GM12878 (cell line): ENCODE measurements around the gene PRDM8. TPM values are rescaled to one million over a fixed set of nuclear protein-coding genes. Genes with fewer than 3 reads are reported as not detected.

Source experiments
- BACH1 ChIP-seq: fragments of 450-650 bp; IDR thresholded peaks from 2 replicates; pipeline ENCODE4 v1.6.1; 2017; ENCODE audit warnings: mild to moderate bottlenecking, borderline replicate concordance
- BHLHE40 ChIP-seq, 2 experiments: fragments of 450-650 bp in 1 of 2; IDR thresholded peaks; 2 replicates each; pipeline ENCODE4 v1.6.1; 2011 to 2017; ENCODE audit warnings: low read depth in 2 of 2, borderline replicate concordance in 1 of 2, improper control_type of control experiment in 1 of 2, low read length in 1 of 2, mild to moderate bottlenecking in 1 of 2
- CREB1 ChIP-seq: IDR thresholded peaks from 2 replicates; pipeline ENCODE4 v1.6.1; 2012; ENCODE audit warnings: low read depth, mild to moderate bottlenecking, inconsistent platforms
- E2F8 ChIP-seq: fragments of 450-650 bp; IDR thresholded peaks from 2 replicates; pipeline ENCODE4 v1.6.1; 2018; ENCODE audit warnings: mild to moderate bottlenecking, low read depth, moderate library complexity; ENCODE audit not compliant: partially characterized antibody
- EZH2 ChIP-seq: IDR thresholded peaks from 2 replicates; pipeline ENCODE4 v1.6.1; 2012; ENCODE audit warnings: low read depth, mild to moderate bottlenecking, control low read depth, inconsistent platforms, low read length, borderline replicate concordance; ENCODE audit not compliant: control insufficient read depth
- FOS ChIP-seq: IDR thresholded peaks from 3 replicates; pipeline ENCODE4 v1.6.1; 2011; ENCODE audit warnings: borderline replicate concordance; ENCODE audit not compliant: insufficient read length; ENCODE audit errors: extremely low read depth
- HDAC2 ChIP-seq: fragments of 200-600 bp; sonication (generic); IDR thresholded peaks from 2 replicates; pipeline ENCODE4 v1.6.1; 2017
- MEF2B ChIP-seq: fragments of 450-650 bp; IDR thresholded peaks from 2 replicates; pipeline ENCODE4 v1.6.1; 2018; ENCODE audit warnings: mild to moderate bottlenecking, moderate library complexity; ENCODE audit not compliant: partially characterized antibody, poor library complexity, severe bottlenecking
- MXI1 ChIP-seq: fragments of 150-350 bp; IDR thresholded peaks from 2 replicates; pipeline ENCODE4 v1.6.1; 2011; ENCODE audit warnings: low read depth, mild to moderate bottlenecking, inconsistent platforms, low read length, improper control_type of control experiment
- NR2C2 ChIP-seq: IDR thresholded peaks from 2 replicates; pipeline ENCODE4 v1.6.1; 2011; ENCODE audit warnings: borderline replicate concordance, low read depth; ENCODE audit not compliant: control insufficient read depth, insufficient read length
- RUNX3 ChIP-seq: IDR thresholded peaks from 2 replicates; pipeline ENCODE4 v1.6.1; 2012; ENCODE audit warnings: low read length, inconsistent platforms
- SKIL ChIP-seq: fragments of 450-650 bp; IDR thresholded peaks from 2 replicates; pipeline ENCODE4 v1.6.1; 2017; ENCODE audit warnings: mild to moderate bottlenecking, low read depth, inconsistent platforms; ENCODE audit not compliant: poor library complexity, severe bottlenecking
- SMAD1 ChIP-seq: fragments of 450-650 bp; IDR thresholded peaks from 2 replicates; pipeline ENCODE4 v1.6.1; 2018; ENCODE audit warnings: mild to moderate bottlenecking, low read depth; ENCODE audit not compliant: partially characterized antibody
- SREBF2 ChIP-seq: IDR thresholded peaks from 2 replicates; pipeline ENCODE4 v1.6.1; 2012; ENCODE audit warnings: mild to moderate bottlenecking, low read length
- SUPT20H ChIP-seq: IDR thresholded peaks from 2 replicates; pipeline ENCODE4 v1.6.1; 2011; ENCODE audit warnings: low read depth, mild to moderate bottlenecking, low read length, moderate library complexity, borderline replicate concordance; ENCODE audit not compliant: control insufficient read depth
- TARDBP ChIP-seq: IDR thresholded peaks from 2 replicates; pipeline ENCODE4 v1.6.1; 2016; ENCODE audit warnings: borderline replicate concordance
- TBL1XR1 ChIP-seq: IDR thresholded peaks from 2 replicates; pipeline ENCODE4 v1.6.1; 2012; ENCODE audit warnings: low read depth, low read length, improper control_type of control experiment
- ZSCAN29 ChIP-seq: fragments of 450-650 bp; IDR thresholded peaks from 2 replicates; pipeline ENCODE4 v1.6.1; 2017; ENCODE audit warnings: mild to moderate bottlenecking, moderate library complexity
- polyA plus RNA-seq, 11 experiments: library from polyadenylated mRNA; depleted of rRNA in 4 of 11; unstranded in 6 of 11; stranded (reverse) in 5 of 11; fragments of >200 nt; fragmentation: Nextera tagmentation in 4 of 11; fragmentation: Illumina TruSeq in 1 of 11; extraction: Ambion mirVana in 4 of 11; extraction: Trizol in 1 of 11; gene quantifications; 1 replicate in 1 of 11; 2 replicates in 10 of 11; pipeline versions ENCODE4 v1.2.1 to v1.2.3, GENCODE V29; 2011 to 2016; ENCODE audit warnings: inconsistent platforms in 2 of 11, missing spikeins in 2 of 11, low read depth in 1 of 11
- total RNA-seq, 4 experiments: library from RNA; depleted of rRNA in 3 of 4; stranded (reverse); fragments of >200 nt in 3 of 4; fragmentation: Illumina TruSeq in 1 of 4; extraction: Trizol in 1 of 4; gene quantifications; 2 replicates each; pipeline versions ENCODE4 v1.2.1 to v1.2.3, GENCODE V29; 2013 to 2021
- TF ChIP-seq, protein P1 (sequence below): IDR thresholded peaks from 2 replicates; pipeline ENCODE4 v1.6.1; 2012; ENCODE audit warnings: improper control_type of control experiment, low read depth, low read length; ENCODE audit not compliant: insufficient replicate concordance
- TF ChIP-seq, protein P2 (sequence below): fragments of 450-650 bp; IDR thresholded peaks from 2 replicates; pipeline ENCODE4 v1.6.1; 2016; ENCODE audit warnings: mild to moderate bottlenecking

PRDM8 gene
- total and polyA plus RNA-seq, 10 of the 15 experiments (the other 5 are each of a cell fraction or from before 2014, with no cell fraction given) = 0.09 to 1.6 (median 0.40) TPM

GRCh38 chr4:80240976-80241375, 43.7 kb downstream of the PRDM8 start (continued):
- no peak for TF ChIP-seq ZSCAN29
- TF ChIP-seq, protein P1, sequence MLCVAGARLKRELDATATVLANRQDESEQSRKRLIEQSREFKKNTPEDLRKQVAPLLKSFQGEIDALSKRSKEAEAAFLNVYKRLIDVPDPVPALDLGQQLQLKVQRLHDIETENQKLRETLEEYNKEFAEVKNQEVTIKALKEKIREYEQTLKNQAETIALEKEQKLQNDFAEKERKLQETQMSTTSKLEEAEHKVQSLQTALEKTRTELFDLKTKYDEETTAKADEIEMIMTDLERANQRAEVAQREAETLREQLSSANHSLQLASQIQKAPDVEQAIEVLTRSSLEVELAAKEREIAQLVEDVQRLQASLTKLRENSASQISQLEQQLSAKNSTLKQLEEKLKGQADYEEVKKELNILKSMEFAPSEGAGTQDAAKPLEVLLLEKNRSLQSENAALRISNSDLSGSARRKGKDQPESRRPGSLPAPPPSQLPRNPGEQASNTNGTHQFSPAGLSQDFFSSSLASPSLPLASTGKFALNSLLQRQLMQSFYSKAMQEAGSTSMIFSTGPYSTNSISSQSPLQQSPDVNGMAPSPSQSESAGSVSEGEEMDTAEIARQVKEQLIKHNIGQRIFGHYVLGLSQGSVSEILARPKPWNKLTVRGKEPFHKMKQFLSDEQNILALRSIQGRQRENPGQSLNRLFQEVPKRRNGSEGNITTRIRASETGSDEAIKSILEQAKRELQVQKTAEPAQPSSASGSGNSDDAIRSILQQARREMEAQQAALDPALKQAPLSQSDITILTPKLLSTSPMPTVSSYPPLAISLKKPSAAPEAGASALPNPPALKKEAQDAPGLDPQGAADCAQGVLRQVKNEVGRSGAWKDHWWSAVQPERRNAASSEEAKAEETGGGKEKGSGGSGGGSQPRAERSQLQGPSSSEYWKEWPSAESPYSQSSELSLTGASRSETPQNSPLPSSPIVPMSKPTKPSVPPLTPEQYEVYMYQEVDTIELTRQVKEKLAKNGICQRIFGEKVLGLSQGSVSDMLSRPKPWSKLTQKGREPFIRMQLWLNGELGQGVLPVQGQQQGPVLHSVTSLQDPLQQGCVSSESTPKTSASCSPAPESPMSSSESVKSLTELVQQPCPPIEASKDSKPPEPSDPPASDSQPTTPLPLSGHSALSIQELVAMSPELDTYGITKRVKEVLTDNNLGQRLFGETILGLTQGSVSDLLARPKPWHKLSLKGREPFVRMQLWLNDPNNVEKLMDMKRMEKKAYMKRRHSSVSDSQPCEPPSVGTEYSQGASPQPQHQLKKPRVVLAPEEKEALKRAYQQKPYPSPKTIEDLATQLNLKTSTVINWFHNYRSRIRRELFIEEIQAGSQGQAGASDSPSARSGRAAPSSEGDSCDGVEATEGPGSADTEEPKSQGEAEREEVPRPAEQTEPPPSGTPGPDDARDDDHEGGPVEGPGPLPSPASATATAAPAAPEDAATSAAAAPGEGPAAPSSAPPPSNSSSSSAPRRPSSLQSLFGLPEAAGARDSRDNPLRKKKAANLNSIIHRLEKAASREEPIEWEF = no peak
- TF ChIP-seq HDAC2 = no peak
- TF ChIP-seq BHLHE40 (IDR thresholded peaks at IDR 0.05; ENCODE audit: borderline replicate concordance in 1 of 2, low read depth in 2 of 2, low read length in 1 of 2) = no peak
- no peak for TF ChIP-seq TBL1XR1
- peak; percentile 51 for TF ChIP-seq MEF2B
- peak; percentile 16; the same call in 1 of the 2 replicates for TF ChIP-seq CREB1
- no peak for TF ChIP-seq SREBF2
- TF ChIP-seq NR2C2 = no peak
- no peak for TF ChIP-seq E2F8
- TF ChIP-seq SUPT20H = no peak
- TF ChIP-seq SKIL = peak; percentile 23
- no peak for TF ChIP-seq BACH1
- peak; percentile 55; the same call in 1 of the 2 replicates for TF ChIP-seq RUNX3
- no peak for TF ChIP-seq TARDBP
- no peak for TF ChIP-seq EZH2
- no peak for TF ChIP-seq FOS
- no peak for TF ChIP-seq SMAD1
- no peak for TF ChIP-seq MXI1
- TF ChIP-seq, protein P2, sequence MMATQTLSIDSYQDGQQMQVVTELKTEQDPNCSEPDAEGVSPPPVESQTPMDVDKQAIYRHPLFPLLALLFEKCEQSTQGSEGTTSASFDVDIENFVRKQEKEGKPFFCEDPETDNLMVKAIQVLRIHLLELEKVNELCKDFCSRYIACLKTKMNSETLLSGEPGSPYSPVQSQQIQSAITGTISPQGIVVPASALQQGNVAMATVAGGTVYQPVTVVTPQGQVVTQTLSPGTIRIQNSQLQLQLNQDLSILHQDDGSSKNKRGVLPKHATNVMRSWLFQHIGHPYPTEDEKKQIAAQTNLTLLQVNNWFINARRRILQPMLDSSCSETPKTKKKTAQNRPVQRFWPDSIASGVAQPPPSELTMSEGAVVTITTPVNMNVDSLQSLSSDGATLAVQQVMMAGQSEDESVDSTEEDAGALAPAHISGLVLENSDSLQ = peak; percentile 93
